Suprapubic skin (tissue), 4 donors: Measurements from ENCODE around the gene MRAS. TPM values are rescaled to one million over a fixed set of nuclear protein-coding genes. Genes with fewer than 3 reads are reported as not detected.

ENCODE experiments used
- DNase-seq, 2 donors: peaks; one replicate each; pipeline ENCODE4 v3.0.0-alpha.2; 2019; ENCODE audit warnings: low spot score in 2 of 2
- H3K27ac ChIP-seq: fragments of 200-600 bp; sonication (generic); one replicate; pipeline ENCODE4 v1.5.1; 2019
- H3K27me3 ChIP-seq: fragments of 200-600 bp; sonication (generic); one replicate; pipeline ENCODE4 v1.5.1; 2019
- H3K36me3 ChIP-seq: fragments of 200-600 bp; sonication (generic); one replicate; pipeline ENCODE4 v1.5.1; 2019
- H3K4me1 ChIP-seq: fragments of 200-600 bp; sonication (generic); one replicate; pipeline ENCODE4 v1.5.1; 2019
- H3K4me3 ChIP-seq: fragments of 200-600 bp; sonication (generic); one replicate; pipeline ENCODE4 v1.5.1; 2019; ENCODE audit warnings: mild to moderate bottlenecking
- H3K9me3 ChIP-seq: fragments of 200-600 bp; sonication (generic); one replicate; pipeline ENCODE4 v1.5.1; 2019
- CTCF ChIP-seq, 2 donors: fragments of 200-600 bp in 1 of 2; fragments of 450-650 bp in 1 of 2; sonication (generic) in 1 of 2; IDR thresholded peaks; one replicate each; pipeline ENCODE4 v1.5.1; 2016 to 2019; ENCODE audit warnings: antibody characterized with exemption in 2 of 2, mild to moderate bottlenecking in 1 of 2, moderate library complexity in 1 of 2
- EP300 ChIP-seq: sonication (generic); formaldehyde crosslinking; IDR thresholded peaks from one replicate; pipeline ENCODE4 v1.6.1; 2017; ENCODE audit warnings: antibody characterized with exemption
- POLR2A ChIP-seq, 2 donors: fragments of 450-650 bp; IDR thresholded peaks; one replicate each; pipeline ENCODE4 v1.6.1; 2017; ENCODE audit warnings: antibody characterized with exemption in 2 of 2, mild to moderate bottlenecking in 2 of 2, moderate library complexity in 2 of 2
- POLR2AphosphoS5 ChIP-seq, 3 donors: sonication (generic); formaldehyde crosslinking; IDR thresholded peaks; one replicate each; pipeline ENCODE4 v1.6.1; 2017; ENCODE audit warnings: antibody characterized with exemption in 3 of 3
- WGBS: methylation state at CpG from one replicate; pipeline ENCODE4 v1.1.5; 2018; 5-methylcytosine and 5-hydroxymethylcytosine counted together
- total RNA-seq, 4 donors: library from RNA; depleted of rRNA; stranded (reverse); fragments of >200 nt; gene quantifications; one replicate each; pipeline ENCODE4 v1.1.0, GENCODE V29; 2016

Gene MRAS
- total RNA-seq, 4 donors from 2014 or later = 10.1 to 39.8 (median 20.1) TPM

DNA sequence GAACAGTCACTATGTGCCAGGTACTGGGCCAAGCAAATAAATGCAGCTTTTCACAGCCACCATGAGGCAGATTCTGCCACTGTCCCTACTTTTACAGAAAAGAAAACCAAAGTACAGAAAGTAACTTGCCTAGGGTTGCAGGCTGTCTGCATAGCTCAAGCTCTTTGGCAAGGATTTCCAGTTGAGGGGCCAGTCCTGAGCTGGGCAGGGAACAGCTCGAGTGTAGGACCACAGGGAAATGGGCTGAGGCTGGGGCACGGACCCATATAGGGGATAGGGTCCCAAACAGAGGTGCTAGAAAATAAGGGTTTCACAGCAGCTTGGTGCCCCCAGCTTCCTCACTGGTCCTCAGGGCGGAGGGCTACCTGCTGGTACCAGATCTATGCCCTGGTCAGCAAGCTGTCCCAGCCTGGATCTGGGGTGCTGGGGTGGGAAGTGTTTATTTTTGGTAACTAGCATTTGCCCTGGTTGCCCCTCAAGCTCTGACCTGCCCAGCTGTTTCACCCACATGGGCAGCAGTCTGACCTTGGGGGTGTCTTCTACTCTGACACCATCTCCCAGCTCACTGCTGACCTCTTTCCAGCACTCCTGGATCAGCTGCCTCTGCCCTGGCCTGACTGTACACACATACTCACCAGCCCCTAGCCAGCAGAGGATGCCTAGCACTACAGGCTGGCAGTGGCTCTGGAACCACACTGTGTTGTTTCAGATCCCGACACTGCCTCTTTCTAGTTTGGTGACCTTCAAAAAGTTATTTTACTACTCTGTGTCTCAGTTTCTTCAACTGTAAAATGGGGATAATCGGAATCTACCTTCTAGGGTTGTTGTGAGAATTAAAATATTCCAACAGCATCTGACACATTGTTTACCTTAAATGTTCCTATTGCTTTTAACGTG is 16.2 kb downstream of the MRAS start:
- no peak overlapping the region for H3K4me3 ChIP-seq
- H3K4me1 ChIP-seq = peaks cover 26% of the 10 kb centered on the region
- DNase-seq = no peak
- H3K27ac ChIP-seq = no peak overlapping the region
- WGBS = 86% methylated on average over 6 of the region's 6 CpGs
- no peaks in the 10 kb centered on the region for H3K36me3 ChIP-seq
- H3K27me3 ChIP-seq = no peaks in the 10 kb centered on the region
- no peaks in the 10 kb centered on the region for H3K9me3 ChIP-seq
- TF ChIP-seq CTCF (IDR thresholded peaks at IDR 0.05) (no peak), EP300 (no peak), POLR2AphosphoS5 (IDR thresholded peaks at IDR 0.05) (no peak)

DNA sequence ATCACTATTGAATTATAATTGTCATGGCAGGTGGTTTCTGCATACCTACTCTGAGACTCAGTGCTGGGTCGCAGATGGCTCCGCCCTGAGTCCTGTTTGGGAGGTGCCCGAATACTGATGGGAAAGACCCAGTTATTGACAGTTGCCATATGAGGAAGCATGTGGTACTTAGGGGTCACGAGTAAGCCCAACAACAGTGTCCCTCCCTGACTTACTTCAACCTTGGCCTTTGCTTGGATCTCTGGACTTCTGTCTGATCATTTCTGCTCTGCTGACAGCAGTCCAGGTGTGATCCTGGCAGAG is 16.8 kb downstream of the MRAS start:
- H3K4me1 ChIP-seq = peaks cover 32% of the 10 kb centered on the region
- no peak for DNase-seq
- H3K4me3 ChIP-seq = no peak overlapping the region
- H3K27ac ChIP-seq = no peak overlapping the region
- H3K27me3 ChIP-seq = no peaks in the 10 kb centered on the region
- WGBS = 91% methylated on average over 4 of the region's 4 CpGs
- no peak for TF ChIP-seq POLR2A (IDR thresholded peaks at IDR 0.05)
- no peak for TF ChIP-seq EP300
- no peak for TF ChIP-seq POLR2AphosphoS5 (IDR thresholded peaks at IDR 0.05)
- no peak for TF ChIP-seq CTCF (IDR thresholded peaks at IDR 0.05)
- H3K9me3 ChIP-seq = no peaks in the 10 kb centered on the region
- no peaks in the 10 kb centered on the region for H3K36me3 ChIP-seq

- H3K4me1 ChIP-seq = peaks cover 33% of the 10 kb centered on the region
- WGBS = 68% methylated on average over 7 of the region's 8 CpGs
Observed at GRCh38 chr3:138366006-138366759, 17.8 kb downstream of the MRAS start.

DNA sequence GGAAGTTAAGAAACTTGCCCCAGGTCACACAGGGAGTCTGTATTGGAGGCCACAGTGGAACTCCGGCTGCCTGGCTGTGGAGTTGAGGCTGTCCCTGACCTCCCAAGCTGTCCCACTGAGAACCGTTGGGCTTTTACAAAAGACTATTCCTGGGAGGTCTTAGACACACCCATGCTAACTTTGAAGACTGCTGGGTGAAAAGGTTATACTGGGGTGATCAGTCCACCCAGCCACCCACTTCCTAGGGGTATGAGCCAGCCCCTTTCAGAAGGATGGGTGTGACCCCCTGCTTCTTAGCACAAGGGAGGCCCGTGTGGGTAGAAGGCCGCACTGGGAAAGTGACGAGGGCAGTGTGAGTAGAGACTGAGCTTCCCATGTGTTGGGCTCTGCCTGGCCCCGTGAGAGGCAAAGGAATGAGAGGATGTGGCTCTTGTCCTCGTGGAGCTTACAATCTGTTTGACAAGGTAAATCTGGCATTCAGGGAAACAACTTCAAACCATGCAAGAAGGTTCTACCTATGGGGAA is 19.0 kb downstream of the MRAS start:
- no peaks in the 10 kb centered on the region for H3K27me3 ChIP-seq
- no peaks in the 10 kb centered on the region for H3K9me3 ChIP-seq
- DNase-seq = no peak
- no peaks in the 10 kb centered on the region for H3K36me3 ChIP-seq
- H3K4me1 ChIP-seq = peaks cover 28% of the 10 kb centered on the region
- TF ChIP-seq CTCF (IDR thresholded peaks at IDR 0.05) (no peak), POLR2AphosphoS5 (IDR thresholded peaks at IDR 0.05) (no peak), POLR2A (IDR thresholded peaks at IDR 0.05) (no peak), EP300 (no peak)
- H3K27ac ChIP-seq = peak overlapping the region; percentile 63
- no peak overlapping the region for H3K4me3 ChIP-seq
- 84% methylated on average over 7 of the region's 7 CpGs for WGBS

More at GRCh38 chr3:138366006-138366759, 17.8 kb downstream of the MRAS start:
- H3K36me3 ChIP-seq = no peaks in the 10 kb centered on the region
- TF ChIP-seq POLR2A (IDR thresholded peaks at IDR 0.05) (no peak), EP300 (no peak), POLR2AphosphoS5 (IDR thresholded peaks at IDR 0.05) (no peak), CTCF (IDR thresholded peaks at IDR 0.05) (no peak)
- H3K4me3 ChIP-seq = no peak overlapping the region
- no peak for DNase-seq
- H3K9me3 ChIP-seq = no peaks in the 10 kb centered on the region
- H3K27ac ChIP-seq = no peak overlapping the region
- no peaks in the 10 kb centered on the region for H3K27me3 ChIP-seq

DNA sequence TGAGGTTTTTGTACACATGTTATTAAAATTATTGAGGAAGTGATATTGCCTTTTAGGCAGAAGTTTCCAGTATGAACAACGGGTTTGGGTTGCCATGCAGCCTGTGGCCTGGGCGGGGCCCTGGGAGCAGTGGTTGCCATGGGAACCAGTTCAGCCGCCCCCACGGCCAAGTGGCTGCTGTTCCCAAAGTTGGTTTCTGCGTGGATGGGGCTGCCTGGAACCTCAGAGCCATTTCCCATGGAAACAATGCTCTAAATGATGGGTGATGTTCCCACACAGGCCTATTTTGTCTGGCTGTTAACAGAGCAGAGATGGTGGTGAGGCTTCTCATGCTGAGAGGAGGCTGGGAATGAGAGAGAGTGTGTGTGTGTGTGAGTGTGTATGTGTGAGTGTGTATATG is 19.5 kb downstream of the MRAS start:
- Histone ChIP-seq H3K4me3 (no peak overlapping the region), H3K27me3 (no peaks in the 10 kb centered on the region), H3K4me1 (peaks cover 28% of the 10 kb centered on the region), H3K27ac (no peak overlapping the region), H3K36me3 (no peaks in the 10 kb centered on the region), H3K9me3 (no peaks in the 10 kb centered on the region)
- WGBS = 35% methylated on average over 5 of the region's 5 CpGs
- TF ChIP-seq POLR2AphosphoS5 (IDR thresholded peaks at IDR 0.05) (no peak), EP300 (no peak), CTCF (IDR thresholded peaks at IDR 0.05) (no peak), POLR2A (IDR thresholded peaks at IDR 0.05) (no peak)
- DNase-seq = peak; percentile 75 to 85
